Esophagus squamous epithelium (tissue), 4 donors: ENCODE data around the gene ZNF883.

Experiments
- POLR2A ChIP-seq, 4 donors: fragments of 450-650 bp; IDR thresholded peaks; one replicate each; pipeline ENCODE4 v1.6.1; 2017; ENCODE audit warnings: antibody characterized with exemption in 4 of 4, mild to moderate bottlenecking in 4 of 4, moderate library complexity in 3 of 4
- TF ChIP-seq, protein P1 (sequence below), 6 experiments: fragments of 450-650 bp in 4 of 6; fragments of 200-600 bp in 2 of 6; sonication (generic) in 2 of 6; IDR thresholded peaks; one replicate each; pipeline ENCODE4 v1.5.1; 2016 to 2019; ENCODE audit warnings: antibody characterized with exemption in 6 of 6, mild to moderate bottlenecking in 4 of 6, moderate library complexity in 4 of 6

GRCh38 chr9:112913326-112913725 is 98.7 kb downstream of the ZNF883 start:
- TF ChIP-seq, protein P1, sequence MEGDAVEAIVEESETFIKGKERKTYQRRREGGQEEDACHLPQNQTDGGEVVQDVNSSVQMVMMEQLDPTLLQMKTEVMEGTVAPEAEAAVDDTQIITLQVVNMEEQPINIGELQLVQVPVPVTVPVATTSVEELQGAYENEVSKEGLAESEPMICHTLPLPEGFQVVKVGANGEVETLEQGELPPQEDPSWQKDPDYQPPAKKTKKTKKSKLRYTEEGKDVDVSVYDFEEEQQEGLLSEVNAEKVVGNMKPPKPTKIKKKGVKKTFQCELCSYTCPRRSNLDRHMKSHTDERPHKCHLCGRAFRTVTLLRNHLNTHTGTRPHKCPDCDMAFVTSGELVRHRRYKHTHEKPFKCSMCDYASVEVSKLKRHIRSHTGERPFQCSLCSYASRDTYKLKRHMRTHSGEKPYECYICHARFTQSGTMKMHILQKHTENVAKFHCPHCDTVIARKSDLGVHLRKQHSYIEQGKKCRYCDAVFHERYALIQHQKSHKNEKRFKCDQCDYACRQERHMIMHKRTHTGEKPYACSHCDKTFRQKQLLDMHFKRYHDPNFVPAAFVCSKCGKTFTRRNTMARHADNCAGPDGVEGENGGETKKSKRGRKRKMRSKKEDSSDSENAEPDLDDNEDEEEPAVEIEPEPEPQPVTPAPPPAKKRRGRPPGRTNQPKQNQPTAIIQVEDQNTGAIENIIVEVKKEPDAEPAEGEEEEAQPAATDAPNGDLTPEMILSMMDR (IDR thresholded peaks at IDR 0.05), result no peak
- TF ChIP-seq POLR2A (IDR thresholded peaks at IDR 0.05), result no peak
